Activated CD8-positive, alpha-beta memory T cell treated with anti-CD3 and anti-CD28 coated beads for 36 hours (primary cell): Measurements from ENCODE around the gene XIAP. TPM values are rescaled to one million over a fixed set of nuclear protein-coding genes. Genes with fewer than 3 reads are reported as not detected.
"Not testable (repeated sequence)": the region's sequence is repeated elsewhere in the genome, so short reads cannot be mapped to it uniquely, and the experiment has no call there.

Experiments used
- CTCF ChIA-PET: fragments of 350-600 bp; sonication (Branson Sonifier 250); formaldehyde crosslinking; loops from one replicate; lab custom pipeline; 2021; ENCODE audit warnings: antibody characterized with exemption; lab: Charles Lee
- POLR2A ChIA-PET: fragments of 350-600 bp; sonication (Branson Sonifier 250); formaldehyde crosslinking; loops from one replicate; lab custom pipeline; 2021; ENCODE audit warnings: antibody characterized with exemption; lab: Charles Lee
- total RNA-seq, 2 experiments: library from RNA; stranded (reverse); gene quantifications; one replicate each; pipeline ENCODE4 v1.2.3, GENCODE V29; 2021

The XIAP gene
- total RNA-seq, 2 experiments from 2014 or later = 36.7 to 37.2 TPM

GRCh38 chrX:123860983-123861382, 1.1 kb downstream of the XIAP start:
- POLR2A ChIA-PET = interaction anchor here (0.5 to 1.1 kb wide), 3 partner anchors 8 to 111 kb away, joined by 3 read pairs; no protein-coding TSS in a partner anchor

DNA sequence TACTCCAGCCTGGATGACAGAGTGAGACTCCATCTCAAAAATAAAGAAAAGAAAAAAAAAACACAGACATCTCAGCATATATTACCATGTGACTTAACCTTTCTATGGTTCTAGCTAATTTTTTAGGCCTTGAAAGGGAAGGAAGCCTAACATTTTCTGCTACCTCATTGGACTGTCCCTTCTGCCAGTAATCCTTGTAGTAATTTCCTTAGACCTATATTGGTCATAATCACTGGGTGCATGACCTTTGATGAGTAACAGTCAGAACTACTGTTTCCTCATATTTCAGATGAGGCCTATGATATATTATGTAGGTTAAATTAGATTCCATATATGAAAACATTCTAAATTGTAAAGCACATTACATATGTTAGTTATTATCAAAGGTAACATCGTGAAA, 9.6 kb downstream of the XIAP start:
- POLR2A ChIA-PET = interaction anchor here (1.1 kb wide), 1 partner anchor 9 kb away, joined by 3 read pairs; no protein-coding TSS in a partner anchor
- CTCF ChIA-PET = no interaction called here

More at GRCh38 chrX:123860983-123861382, 1.1 kb downstream of the XIAP start:
- CTCF ChIA-PET = no interaction called here

GRCh38 chrX:123871309-123871708, 11.5 kb downstream of the XIAP start:
- ChIA-PET POLR2A (no interaction called here), CTCF (no interaction called here)

- POLR2A ChIA-PET = interaction anchor here (0.6 kb wide), 1 partner anchor 49 kb away, joined by 6 read pairs; no protein-coding TSS in a partner anchor
Observed at GRCh38 chrX:123873956-123874355, 14.1 kb downstream of the XIAP start.

DNA sequence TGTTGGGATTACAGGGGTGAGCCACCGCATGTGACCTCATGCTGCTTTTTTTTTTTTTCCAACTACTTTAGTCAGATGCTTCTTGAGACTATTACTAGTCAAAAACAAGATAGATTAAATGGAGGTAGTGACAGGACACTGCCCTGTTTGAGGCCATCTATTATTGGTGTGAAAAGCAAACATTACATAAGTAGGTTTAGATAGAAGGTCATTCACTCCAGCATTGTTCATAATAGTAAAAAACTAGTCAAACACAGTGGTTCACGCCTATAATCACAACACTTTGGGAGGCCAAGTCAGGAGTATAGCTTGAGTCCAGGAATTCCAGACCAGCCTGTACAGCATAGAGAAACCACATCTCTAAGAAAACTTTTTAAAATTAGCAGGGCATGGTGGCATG, 16.3 kb downstream of the XIAP start:
- ChIA-PET CTCF (no interaction called here), POLR2A (no interaction called here)

More at GRCh38 chrX:123873956-123874355, 14.1 kb downstream of the XIAP start:
- CTCF ChIA-PET = no interaction called here

DNA sequence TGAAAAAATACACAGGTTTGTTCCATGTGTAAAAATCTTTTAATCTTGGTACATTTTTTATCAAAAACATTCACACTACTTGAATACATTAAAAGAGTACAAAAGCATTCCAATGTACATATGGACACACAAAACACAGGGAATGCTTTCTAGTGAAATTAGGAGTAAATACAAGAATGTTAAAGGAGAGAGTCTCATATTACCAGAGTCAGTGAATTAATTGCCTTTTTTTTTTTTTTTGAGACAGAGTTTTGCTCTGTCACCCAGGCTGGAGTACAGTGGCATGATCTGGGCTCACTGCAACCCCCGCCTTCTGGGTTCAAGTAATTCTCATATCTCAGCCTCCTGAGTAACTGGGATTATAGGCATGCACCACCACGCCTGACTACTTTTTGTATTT, 17.0 kb downstream of the XIAP start:
- CTCF ChIA-PET = no interaction called here
- POLR2A ChIA-PET = no interaction called here

DNA sequence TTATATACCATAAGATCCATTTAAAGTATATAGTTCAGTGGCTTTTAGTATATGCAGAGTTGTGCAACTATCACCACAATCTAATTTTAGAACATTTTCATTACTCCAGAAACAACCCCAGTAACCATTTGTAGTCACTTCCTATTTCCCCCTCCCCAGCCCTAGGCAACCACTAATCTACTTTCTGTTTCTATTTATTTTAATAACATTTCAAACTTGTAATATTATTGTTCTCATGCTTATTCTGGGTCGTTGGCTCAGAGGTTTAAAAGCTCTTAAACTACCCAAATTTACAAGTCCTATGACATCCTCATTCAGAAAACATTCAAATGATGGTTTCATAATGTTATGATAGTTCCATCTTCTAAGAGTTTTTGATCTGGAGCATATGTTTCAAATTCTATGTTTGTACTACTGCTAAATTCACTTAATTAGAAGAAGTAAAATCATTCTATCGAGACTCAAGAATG, 18.4 kb downstream of the XIAP start:
- POLR2A ChIA-PET = interaction anchor here (1.4 kb wide), 1 partner anchor 13 kb away, joined by 4 read pairs; no protein-coding TSS in a partner anchor
- CTCF ChIA-PET = interaction anchor here (0.9 to 1.4 kb wide), 2 partner anchors 43 to 54 kb away, joined by 4 read pairs; no protein-coding TSS in a partner anchor

GRCh38 chrX:123881330-123881729, 21.5 kb downstream of the XIAP start:
- ChIA-PET POLR2A (no interaction called here), CTCF (no interaction called here)

DNA sequence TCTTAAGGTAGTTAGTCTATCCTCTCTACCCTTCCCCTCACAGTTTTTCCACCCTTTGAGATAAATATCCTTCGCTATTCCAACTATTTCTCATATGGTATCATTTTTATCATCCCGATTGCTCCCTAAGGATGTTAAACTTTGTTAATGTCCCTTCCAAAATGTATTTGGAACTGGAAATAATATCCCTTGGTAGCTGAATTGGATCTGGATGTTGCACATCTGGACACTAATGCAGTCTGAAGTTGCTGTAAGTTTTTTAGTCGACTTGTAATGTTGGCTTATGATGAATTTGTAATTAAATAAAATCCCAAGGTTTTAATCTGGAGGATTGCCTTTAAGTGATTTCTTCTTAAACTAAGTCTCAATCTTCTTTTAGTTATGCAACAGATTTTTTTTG, 22.5 kb downstream of the XIAP start:
- CTCF ChIA-PET = no interaction called here
- POLR2A ChIA-PET = no interaction called here

- CTCF ChIA-PET = interaction anchor here (0.6 to 1.3 kb wide), 5 partner anchors 12 to 325 kb away, joined by 3 to 5 read pairs (median 4); no protein-coding TSS in a partner anchor
- POLR2A ChIA-PET = no interaction called here
Observed at GRCh38 chrX:123884809-123885408, 25.1 kb downstream of the XIAP start.

DNA sequence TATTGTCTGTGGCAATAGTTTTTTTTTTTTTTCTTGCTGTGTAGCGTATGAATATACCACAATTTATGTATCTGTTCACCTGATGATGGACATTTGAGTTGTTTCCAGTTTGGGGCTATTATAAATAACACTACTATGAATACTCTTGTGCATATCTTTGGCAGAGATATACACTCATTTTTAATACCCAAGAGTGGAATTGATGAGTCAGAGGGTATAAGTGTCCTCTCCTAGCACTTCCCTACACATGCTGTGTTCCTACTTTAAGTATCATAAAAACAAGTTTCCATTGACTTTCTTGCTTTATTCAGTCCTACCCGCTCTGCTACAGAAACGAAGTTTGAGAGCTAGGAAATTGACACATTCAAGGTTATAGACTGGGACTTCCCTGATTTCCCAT, 39.8 kb downstream of the XIAP start:
- POLR2A ChIA-PET = no interaction called here
- CTCF ChIA-PET = no interaction called here

DNA sequence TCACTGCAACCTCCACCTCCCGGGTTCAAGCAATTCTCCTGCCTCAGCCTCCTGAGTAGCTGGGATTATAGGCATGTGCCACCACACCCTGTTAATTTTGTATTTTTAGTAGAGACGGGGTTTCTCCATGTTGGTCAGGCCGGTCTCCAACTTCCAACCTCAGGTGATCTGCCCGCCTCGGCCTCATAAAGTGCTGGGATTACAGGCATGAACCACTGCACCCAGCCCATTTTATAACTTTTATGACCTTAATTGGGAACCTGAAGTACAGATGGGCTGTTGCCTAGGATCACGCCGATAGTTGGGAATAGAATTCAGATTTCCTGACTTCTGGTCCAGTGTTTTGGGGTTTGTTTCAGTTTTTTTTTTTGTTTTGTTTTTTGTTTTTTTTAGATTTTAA, 43.4 kb downstream of the XIAP start:
- POLR2A ChIA-PET, CTCF ChIA-PET: not testable (repeated sequence)

DNA sequence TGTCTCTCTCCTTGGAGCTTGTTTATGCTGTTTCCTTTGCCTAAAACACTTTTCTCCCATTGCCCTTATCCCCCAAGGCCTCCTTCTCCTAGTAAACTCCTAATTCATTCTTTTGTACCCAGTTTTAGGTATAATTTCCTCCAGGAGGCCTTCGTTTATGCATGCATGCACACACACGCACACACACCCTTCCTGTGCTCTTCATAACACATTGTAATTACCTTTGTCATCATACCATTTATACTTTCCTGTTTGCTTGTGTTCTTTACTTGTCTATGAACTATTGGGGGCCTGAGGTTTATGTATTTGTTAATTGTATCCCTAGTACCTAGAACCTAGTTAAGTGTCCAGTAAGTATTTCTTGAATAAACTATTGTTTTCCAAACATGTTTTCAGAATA, 45.5 kb downstream of the XIAP start:
- ChIA-PET POLR2A (no interaction called here), CTCF (no interaction called here)

DNA sequence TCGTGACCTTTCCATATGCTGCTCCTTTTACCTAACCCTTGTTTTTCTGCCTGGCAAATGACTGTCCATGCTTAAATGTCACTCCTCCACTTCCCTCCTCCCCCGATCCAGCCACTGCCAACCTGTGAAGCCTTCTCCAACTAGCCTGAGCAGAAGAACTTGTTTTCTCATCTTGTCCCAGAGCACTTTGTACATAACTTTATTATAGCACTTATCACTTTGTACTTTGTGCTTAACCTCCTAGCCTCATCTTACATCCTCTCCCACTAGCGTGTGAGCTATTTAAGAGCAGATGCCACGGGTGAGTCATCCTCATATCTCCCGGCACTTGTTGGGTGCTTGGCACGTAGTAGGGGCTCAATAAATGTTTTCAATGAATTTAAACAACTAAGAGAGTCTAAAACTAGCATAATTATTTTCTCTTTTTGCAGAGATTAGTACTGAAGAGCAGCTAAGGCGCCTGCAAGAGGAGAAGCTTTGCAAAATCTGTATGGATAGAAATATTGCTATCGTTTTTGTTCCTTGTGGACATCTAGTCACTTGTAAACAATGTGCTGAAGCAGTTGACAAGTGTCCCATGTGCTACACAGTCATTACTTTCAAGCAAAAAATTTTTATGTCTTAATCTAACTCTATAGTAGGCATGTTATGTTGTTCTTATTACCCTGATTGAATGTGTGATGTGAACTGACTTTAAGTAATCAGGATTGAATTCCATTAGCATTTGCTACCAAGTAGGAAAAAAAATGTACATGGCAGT, 46.9 kb downstream of the XIAP start:
- ChIA-PET CTCF (no interaction called here), POLR2A (no interaction called here)

GRCh38 chrX:123909523-123909922, 49.7 kb downstream of the XIAP start:
- CTCF ChIA-PET = no interaction called here
- POLR2A ChIA-PET = no interaction called here

DNA sequence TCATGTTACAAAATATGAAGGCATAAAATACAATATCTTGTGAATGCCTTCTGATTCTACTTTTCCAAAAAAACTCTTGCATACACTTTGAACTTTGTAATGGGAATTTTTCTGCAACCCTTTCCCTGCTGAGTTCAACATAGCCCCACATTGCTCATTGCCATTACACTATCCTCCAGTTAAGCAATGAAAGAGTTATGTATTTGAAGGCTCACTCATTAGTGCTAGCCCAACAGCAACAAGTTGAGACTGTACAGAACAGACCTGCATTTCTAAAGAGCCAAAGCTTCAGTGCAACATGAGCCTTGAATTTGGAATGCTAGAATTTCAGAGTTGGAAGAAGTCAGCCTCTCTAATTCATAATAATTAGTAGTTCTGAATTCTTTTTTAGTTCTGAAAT, 57.2 kb downstream of the XIAP start:
- CTCF ChIA-PET = no interaction called here
- POLR2A ChIA-PET = no interaction called here

DNA sequence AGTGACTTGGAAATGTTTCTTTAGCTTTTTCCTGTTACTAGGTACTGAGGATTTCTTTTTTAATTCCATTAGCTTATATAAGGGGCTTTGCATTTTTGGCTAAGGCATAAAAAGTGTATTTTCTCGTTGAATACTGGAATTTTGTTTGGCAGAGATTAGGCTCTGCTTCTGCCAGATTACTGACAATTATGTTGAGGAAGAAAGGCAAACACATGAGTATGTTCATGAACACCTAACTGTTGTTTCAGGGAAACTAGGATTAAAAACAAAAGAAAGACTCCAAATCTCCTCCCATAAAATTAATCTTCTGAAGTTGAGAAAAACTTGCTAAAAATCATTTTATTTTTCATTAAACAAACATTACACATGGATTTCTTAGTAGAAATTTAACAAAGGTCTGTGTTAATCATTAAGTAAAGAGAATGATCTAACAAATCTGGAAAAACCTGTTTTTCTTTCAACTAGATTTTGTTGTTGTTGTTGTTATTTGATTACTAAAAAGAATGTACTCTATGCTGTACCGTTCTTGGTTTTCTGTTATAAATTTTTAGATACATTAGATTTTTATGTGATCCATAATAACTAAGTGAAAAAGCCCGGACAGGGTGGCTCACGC, 58.4 kb downstream of the XIAP start:
- ChIA-PET POLR2A (no interaction called here), CTCF (no interaction called here)

GRCh38 chrX:123920105-123920785, 60.4 kb downstream of the XIAP start:
- CTCF ChIA-PET = interaction anchor here (0.7 kb wide), 1 partner anchor 64 kb away, joined by 3 read pairs; no protein-coding TSS in a partner anchor

GRCh38 chrX:123923211-123923610, 63.4 kb downstream of the XIAP start:
- POLR2A ChIA-PET = interaction anchor here (0.7 kb wide), 1 partner anchor 49 kb away, joined by 6 read pairs; no protein-coding TSS in a partner anchor
- CTCF ChIA-PET = no interaction called here

More at GRCh38 chrX:123920105-123920785, 60.4 kb downstream of the XIAP start:
- POLR2A ChIA-PET = no interaction called here
